DND-41 (cell line): Measurements from ENCODE around the gene HNRNPDL.
"Not testable (repeated sequence)": the region's sequence is repeated elsewhere in the genome, so short reads cannot be mapped to it uniquely, and the experiment has no call there.

Source experiments
- ATAC-seq: fragments of 200-7000 bp; cut with Tn5 transposase; 3 replicates; pipeline ENCODE4 v1.9.1; 2021; ENCODE audit warnings: low read depth; ENCODE audit not compliant: insufficient read depth
- DNase-seq: peaks from one replicate; pipeline ENCODE4 v3.0.0-alpha.2; 2020
- H2AFZ ChIP-seq: 2 replicates; pipeline ENCODE4 v1.6.0; 2012; ENCODE audit warnings: low read depth, low read length
- H3K27ac ChIP-seq: 2 replicates; pipeline ENCODE4 v1.5.1; 2012; ENCODE audit warnings: low read length, inconsistent platforms
- H3K27me3 ChIP-seq: fragments of 200-600 bp; sonication (generic); 2 replicates; pipeline ENCODE4 v1.6.0; 2012; ENCODE audit warnings: low read length, mild to moderate bottlenecking, inconsistent platforms; ENCODE audit not compliant: insufficient read depth, poor library complexity
- H3K36me3 ChIP-seq: 2 replicates; pipeline ENCODE4 v1.5.1; 2012; ENCODE audit warnings: low read length, inconsistent platforms; ENCODE audit not compliant: insufficient read depth
- H3K4me1 ChIP-seq: 2 replicates; pipeline ENCODE4 v1.5.1; 2012; ENCODE audit warnings: mild to moderate bottlenecking, low read length; ENCODE audit not compliant: insufficient read depth
- H3K4me2 ChIP-seq: 2 replicates; pipeline ENCODE4 v1.6.0; 2012; ENCODE audit warnings: mild to moderate bottlenecking, moderate library complexity, low read length, inconsistent platforms; ENCODE audit not compliant: insufficient read depth
- H3K4me3 ChIP-seq, 2 experiments: fragments of 200-600 bp in 1 of 2; shearing (Covaris generic) in 1 of 2; 2 replicates each; pipeline ENCODE4 v1.5.1; 2012 to 2016; ENCODE audit warnings: inconsistent platforms in 2 of 2, low read length in 2 of 2, mild to moderate bottlenecking in 2 of 2, low read depth in 1 of 2, moderate library complexity in 1 of 2
- H3K79me2 ChIP-seq: 2 replicates; pipeline ENCODE4 v1.6.0; 2012; ENCODE audit warnings: low read length, inconsistent platforms; ENCODE audit not compliant: insufficient read depth
- H3K9ac ChIP-seq: 2 replicates; pipeline ENCODE4 v1.6.0; 2012; ENCODE audit warnings: low read depth, mild to moderate bottlenecking, inconsistent platforms, low read length, moderate library complexity
- H3K9me3 ChIP-seq: 2 replicates; pipeline ENCODE4 v1.5.1; 2012; ENCODE audit warnings: low read length, moderate library complexity, mild to moderate bottlenecking, inconsistent platforms; ENCODE audit not compliant: insufficient read depth, severe bottlenecking
- H4K20me1 ChIP-seq: 2 replicates; pipeline ENCODE4 v1.6.0; 2012; ENCODE audit warnings: low read length; ENCODE audit not compliant: insufficient read depth
- EZH2 ChIP-seq: IDR thresholded peaks from 3 replicates; pipeline ENCODE4 v1.6.1; 2012; ENCODE audit warnings: borderline replicate concordance, low read depth, mild to moderate bottlenecking, moderate library complexity, low read length, inconsistent platforms; ENCODE audit not compliant: severe bottlenecking
- TF ChIP-seq, protein P1 (sequence below): IDR thresholded peaks from 2 replicates; pipeline ENCODE4 v1.5.1; 2012; ENCODE audit warnings: borderline replicate concordance, low read length, moderate library complexity, mild to moderate bottlenecking; ENCODE audit not compliant: poor library complexity, severe bottlenecking; ENCODE audit errors: extremely low read depth

The HNRNPDL gene

DNA sequence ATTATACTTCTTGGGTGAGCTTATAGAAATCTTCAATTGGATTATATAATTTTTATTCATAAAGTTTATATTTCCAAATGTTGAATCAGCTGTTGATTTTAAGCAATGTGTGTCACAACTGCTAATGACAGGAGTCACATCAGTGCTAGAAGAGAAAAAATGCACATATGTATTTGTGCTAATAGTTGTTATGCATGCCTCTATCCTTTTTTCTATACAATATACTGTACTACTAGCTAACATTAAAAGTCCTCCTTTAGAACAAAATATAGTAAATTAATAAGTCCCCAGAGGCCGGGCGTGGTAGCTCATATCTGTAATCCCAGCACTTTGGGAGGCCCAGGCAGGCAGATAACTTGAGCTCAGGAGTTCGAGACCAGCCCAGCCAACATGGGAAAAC is 32.7 kb downstream of the HNRNPDL start:
- H3K4me3 ChIP-seq = no peak overlapping the region
- ATAC-seq (no peak; the same call in 2 of the 3 replicates), DNase-seq (no peak)
- no peaks in the 10 kb centered on the region for H3K4me1 ChIP-seq
- H4K20me1 ChIP-seq = no peaks in the 10 kb centered on the region
- H3K79me2 ChIP-seq = no peaks in the 10 kb centered on the region
- H2AFZ ChIP-seq = no peak overlapping the region
- TF ChIP-seq, protein P1, sequence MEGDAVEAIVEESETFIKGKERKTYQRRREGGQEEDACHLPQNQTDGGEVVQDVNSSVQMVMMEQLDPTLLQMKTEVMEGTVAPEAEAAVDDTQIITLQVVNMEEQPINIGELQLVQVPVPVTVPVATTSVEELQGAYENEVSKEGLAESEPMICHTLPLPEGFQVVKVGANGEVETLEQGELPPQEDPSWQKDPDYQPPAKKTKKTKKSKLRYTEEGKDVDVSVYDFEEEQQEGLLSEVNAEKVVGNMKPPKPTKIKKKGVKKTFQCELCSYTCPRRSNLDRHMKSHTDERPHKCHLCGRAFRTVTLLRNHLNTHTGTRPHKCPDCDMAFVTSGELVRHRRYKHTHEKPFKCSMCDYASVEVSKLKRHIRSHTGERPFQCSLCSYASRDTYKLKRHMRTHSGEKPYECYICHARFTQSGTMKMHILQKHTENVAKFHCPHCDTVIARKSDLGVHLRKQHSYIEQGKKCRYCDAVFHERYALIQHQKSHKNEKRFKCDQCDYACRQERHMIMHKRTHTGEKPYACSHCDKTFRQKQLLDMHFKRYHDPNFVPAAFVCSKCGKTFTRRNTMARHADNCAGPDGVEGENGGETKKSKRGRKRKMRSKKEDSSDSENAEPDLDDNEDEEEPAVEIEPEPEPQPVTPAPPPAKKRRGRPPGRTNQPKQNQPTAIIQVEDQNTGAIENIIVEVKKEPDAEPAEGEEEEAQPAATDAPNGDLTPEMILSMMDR = no peak
- TF ChIP-seq EZH2 = no peak
- H3K27ac ChIP-seq = no peak overlapping the region
- no peaks in the 10 kb centered on the region for H3K9me3 ChIP-seq
- H3K9ac ChIP-seq = no peak overlapping the region
- no peak overlapping the region for H3K4me2 ChIP-seq
- H3K36me3 ChIP-seq = no peaks in the 10 kb centered on the region
- H3K27me3 ChIP-seq = peaks cover 2% of the 10 kb centered on the region

GRCh38 chr4:82394896-82395295 is 35.4 kb downstream of the HNRNPDL start:
- no peak overlapping the region for H2AFZ ChIP-seq
- no peaks in the 10 kb centered on the region for H3K36me3 ChIP-seq
- H3K27me3 ChIP-seq = no peaks in the 10 kb centered on the region
- H4K20me1 ChIP-seq = no peaks in the 10 kb centered on the region
- H3K4me1 ChIP-seq = no peaks in the 10 kb centered on the region
- no peak overlapping the region for H3K4me2 ChIP-seq
- H3K9ac ChIP-seq = no peak overlapping the region
- ATAC-seq (no peak), DNase-seq (no peak)
- TF ChIP-seq, protein P1 = no peak
- no peak for TF ChIP-seq EZH2
- no peak overlapping the region for H3K4me3 ChIP-seq
- no peak overlapping the region for H3K27ac ChIP-seq
- H3K79me2 ChIP-seq = no peaks in the 10 kb centered on the region
- no peaks in the 10 kb centered on the region for H3K9me3 ChIP-seq

DNA sequence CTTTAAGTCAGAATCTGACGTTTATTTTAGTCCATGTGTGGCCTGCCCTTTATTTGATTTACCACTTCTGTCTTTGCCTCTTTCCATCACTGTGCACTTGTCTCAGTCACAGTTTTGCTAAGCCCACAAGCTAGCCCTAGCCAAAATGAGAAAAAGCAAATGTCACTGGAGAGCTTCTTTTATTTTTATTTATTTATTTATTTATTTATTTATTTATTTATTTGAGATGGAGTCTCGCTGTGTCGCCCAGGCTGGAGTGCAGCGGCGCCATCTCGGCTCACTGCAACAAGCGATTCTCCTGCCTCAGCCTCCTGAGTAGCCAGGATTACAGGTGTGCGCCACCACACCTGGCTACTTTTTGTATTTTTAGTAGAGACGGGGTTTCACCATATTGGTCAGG is 40.2 kb downstream of the HNRNPDL start:
- H3K9me3 ChIP-seq, ATAC-seq, H3K79me2 ChIP-seq, DNase-seq, H3K27ac ChIP-seq, H2AFZ ChIP-seq, H3K4me1 ChIP-seq, H3K36me3 ChIP-seq, H3K4me3 ChIP-seq, H3K9ac ChIP-seq, H4K20me1 ChIP-seq, H3K27me3 ChIP-seq, H3K4me2 ChIP-seq: not testable (repeated sequence)

GRCh38 chr4:82388405-82388804 is 41.9 kb downstream of the HNRNPDL start:
- Histone ChIP-seq H2AFZ (no peak overlapping the region), H3K27ac (no peak overlapping the region), H3K9ac (no peak overlapping the region), H3K4me3 (no peak overlapping the region), H3K79me2 (no peaks in the 10 kb centered on the region), H3K27me3 (no peaks in the 10 kb centered on the region), H3K36me3 (no peaks in the 10 kb centered on the region), H3K4me2 (no peak overlapping the region), H4K20me1 (no peaks in the 10 kb centered on the region), H3K4me1 (no peaks in the 10 kb centered on the region), H3K9me3 (peaks cover 3% of the 10 kb centered on the region)
- DNase-seq (no peak), ATAC-seq (no peak)
- no peak for TF ChIP-seq EZH2
- TF ChIP-seq, protein P1 = no peak

DNA sequence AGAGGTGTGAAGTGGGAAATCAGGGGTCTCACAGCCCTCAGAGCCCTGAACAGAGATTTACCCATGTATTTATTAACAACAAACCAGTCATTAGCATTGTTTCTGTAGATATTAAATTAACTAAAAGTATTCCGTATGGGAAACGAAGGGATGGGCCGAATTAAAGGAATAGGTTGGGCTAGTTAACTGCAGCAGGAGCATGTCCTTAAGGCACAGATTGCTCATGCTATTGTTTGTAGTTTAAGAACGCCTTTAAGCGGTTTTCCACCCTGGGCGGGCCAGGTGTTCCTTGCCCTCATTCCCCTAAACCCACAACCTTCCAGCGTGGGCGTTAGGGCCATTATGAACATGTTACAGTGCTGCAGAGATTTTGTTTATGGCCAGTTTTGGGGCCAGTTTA is 44.0 kb downstream of the HNRNPDL start:
- H4K20me1 ChIP-seq, H3K4me1 ChIP-seq, H3K9me3 ChIP-seq, ATAC-seq, H2AFZ ChIP-seq, H3K36me3 ChIP-seq, H3K9ac ChIP-seq, DNase-seq, H3K27ac ChIP-seq, H3K79me2 ChIP-seq, H3K4me2 ChIP-seq, H3K4me3 ChIP-seq, H3K27me3 ChIP-seq: not testable (repeated sequence)
